HG02642 (cell line): ENCODE results near the gene TCF15.

Experiments used
- ATAC-seq: cut with Tn5 transposase; IDR thresholded peaks from one replicate; pipeline ENCODE4 v1.9.1; 2021; ENCODE audit warnings: mild to moderate bottlenecking; ENCODE audit not compliant: unreplicated experiment, poor library complexity

TCF15 gene

DNA sequence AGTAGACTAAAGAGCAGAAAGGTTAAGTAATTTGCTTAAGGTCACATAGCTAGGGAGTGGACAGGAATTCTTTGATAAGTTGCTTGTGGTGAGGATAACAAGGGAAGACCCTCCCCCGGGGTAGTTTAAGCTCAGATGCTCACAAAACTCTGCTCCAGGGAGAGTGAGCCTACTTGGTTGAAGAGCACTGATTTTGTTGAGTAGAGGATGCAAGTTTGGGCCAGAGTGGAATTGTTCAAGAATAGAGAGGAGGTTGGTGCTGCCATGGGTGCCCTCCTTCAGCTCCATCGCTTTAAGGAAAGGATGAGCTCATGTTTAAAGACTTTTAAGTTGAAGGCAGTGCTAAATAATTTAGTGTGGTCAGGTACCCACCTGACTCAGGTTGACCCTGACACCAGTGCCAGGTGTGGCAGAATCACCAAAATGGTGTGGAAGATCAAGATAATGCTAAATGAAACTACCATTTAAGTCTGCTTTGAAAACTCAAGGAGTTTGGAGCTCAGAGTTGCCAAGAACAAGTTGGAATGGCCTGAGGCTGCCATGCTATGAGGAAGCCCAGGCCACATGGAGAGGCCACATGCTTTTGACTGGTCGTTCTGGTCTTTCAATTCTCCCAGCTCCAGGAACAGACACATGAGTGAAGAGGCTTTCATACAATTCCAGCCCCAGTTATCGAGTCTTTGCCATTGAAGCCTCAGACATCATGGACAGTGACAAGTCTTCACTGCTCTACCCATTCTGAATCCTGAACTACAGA lies 8.0 kb upstream of the TCF15 start:
- no peak for ATAC-seq

- ATAC-seq, result no peak
Observed at GRCh38 chr20:615514-615913, 5.4 kb upstream of the TCF15 start.

- ATAC-seq, result no peak
Observed at GRCh38 chr20:611843-612185, 1.7 kb upstream of the TCF15 start.

- ATAC-seq, result no peak
Observed at GRCh38 chr20:611047-611842, 1.1 kb upstream of the TCF15 start.

DNA sequence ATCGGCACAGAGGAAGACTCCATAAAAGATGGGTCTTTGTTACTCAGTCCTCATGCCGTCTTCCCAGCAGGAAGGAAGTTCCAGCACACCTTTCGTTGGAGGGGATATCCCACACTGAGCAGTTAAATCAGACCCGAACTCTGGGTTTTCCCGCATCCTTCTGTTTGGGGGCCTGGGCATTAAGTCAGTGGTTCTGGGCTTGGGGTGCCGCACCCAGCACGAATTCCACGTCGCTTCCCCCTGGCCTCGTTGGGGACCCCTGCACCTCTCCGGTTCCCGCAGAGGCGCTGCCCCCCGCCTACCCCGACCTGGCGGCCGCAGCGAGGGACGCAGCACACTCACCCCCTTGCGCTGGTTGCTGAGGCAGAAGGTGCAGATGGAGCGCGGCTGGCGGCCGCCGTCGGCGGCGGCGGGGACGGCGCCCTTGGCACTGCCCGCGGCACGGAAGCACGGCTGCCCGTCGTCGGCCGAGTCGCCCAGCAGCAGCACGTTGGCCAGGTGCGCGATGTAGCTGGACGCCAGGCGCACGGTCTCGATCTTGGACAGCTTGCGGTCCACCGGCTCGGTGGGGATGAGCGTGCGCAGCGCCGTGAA lies 641 bp downstream of the TCF15 start:
- no peak for ATAC-seq

DNA sequence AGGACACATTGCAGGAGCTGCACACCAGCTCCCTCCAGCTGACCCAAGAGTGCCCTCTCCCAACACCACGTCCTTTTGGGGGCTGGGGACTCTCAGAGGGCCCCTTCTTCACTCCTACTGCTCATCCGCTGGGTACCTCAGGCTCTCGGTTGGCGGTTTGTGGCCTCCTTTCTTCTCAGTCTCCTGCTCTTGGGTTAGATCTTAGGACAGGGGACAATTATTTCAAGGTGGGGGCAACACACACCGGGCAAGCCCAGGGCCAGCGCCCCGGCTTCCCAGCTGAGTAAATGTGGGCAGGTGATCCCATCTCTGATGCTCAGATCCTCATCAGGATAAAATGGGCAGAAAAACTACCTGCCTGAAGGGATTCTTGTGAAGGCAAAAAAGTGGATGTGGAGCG lies 1.1 kb downstream of the TCF15 start:
- ATAC-seq, result no peak

GRCh38 chr20:607476-607875 lies 2.6 kb downstream of the TCF15 start:
- no peak for ATAC-seq

- ATAC-seq, result no peak
Observed at GRCh38 chr20:605237-605636, 4.9 kb downstream of the TCF15 start.

DNA sequence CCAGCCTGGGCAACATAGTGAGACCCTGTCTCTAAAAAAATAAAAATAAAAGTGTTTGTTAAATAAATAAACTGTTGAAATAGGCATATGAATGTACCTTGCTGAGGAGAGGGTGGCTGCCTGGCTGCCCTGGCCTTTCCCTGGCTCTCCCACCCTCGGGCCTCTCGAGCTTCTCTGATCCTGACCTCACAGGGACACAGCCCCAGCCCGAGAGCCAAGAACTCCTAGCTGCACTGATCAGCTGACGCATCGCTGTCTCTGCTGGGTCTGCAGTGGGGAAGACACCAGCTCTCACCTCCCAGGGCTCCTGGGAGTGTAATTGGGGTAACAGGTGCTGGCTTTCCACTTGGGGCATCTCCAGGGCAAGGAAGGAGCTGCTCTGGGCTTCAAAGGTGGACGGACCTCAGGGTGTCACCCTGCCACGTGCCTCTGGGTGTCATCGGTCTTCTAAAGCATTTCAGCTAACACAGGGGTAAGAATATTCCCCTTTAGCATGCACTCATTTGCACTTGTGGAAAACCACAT lies 6.9 kb downstream of the TCF15 start:
- ATAC-seq, result no peak

DNA sequence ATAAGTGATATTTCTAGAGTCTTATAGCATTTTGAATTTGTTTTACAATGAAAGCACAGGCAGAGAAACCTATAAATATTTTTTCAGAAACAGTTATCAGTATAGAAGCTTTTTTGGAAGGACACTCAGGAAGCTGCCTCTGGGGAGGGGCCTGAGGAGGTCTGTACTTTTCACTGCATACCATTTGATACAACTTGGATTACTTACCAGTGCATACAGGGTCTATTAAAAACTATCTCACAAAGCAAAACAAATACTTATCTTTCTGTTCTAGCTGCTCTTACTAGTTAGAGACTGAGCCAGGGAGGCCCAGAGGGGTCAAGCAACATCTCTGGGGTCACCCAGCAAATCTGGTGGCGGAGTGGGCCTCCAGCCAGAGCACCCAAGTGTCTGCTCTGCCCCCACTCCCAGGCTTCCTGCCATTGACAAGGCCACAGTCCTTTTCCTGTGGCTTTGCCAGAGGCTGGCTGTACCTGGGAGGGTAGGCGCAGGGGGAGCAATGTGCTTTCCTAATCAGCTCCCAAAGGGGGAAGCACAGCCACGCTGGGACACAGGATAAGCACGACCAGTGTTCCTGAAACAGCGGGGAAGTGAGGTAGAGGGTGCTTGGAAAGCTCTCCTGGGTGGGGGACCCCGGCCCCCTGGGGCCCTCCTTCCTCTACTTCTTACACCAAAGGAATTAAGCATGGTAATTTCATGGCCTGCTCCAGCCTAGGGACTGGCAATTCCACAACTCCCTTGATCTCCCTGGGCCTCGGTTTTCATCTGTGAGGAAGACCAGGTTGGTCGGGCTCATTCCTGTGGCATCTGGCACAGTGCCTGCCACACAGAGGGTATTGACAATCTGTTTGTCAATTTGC lies 7.8 kb downstream of the TCF15 start:
- ATAC-seq, result no peak

DNA sequence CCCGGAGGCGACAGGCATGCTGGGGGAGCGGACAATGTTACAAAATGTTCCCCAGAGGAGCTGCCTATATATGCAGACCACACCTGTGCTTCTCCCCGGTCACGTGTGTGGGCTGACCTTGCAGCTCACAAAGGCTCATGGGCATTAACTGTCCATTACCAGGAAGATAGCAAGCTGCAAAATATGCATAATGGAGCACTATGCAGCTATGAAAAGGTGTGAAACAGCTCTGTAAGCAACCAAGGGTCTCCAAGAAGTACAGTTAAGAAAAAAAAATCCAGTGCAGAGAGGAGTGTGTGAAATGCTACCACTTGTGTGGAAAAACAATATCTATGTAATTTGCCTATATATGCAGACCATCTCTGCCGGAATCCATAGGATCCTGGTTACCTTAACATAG lies 9.4 kb downstream of the TCF15 start:
- ATAC-seq, result no peak

- ATAC-seq, result no peak
Observed at GRCh38 chr20:600141-600540, 10.0 kb downstream of the TCF15 start.

DNA sequence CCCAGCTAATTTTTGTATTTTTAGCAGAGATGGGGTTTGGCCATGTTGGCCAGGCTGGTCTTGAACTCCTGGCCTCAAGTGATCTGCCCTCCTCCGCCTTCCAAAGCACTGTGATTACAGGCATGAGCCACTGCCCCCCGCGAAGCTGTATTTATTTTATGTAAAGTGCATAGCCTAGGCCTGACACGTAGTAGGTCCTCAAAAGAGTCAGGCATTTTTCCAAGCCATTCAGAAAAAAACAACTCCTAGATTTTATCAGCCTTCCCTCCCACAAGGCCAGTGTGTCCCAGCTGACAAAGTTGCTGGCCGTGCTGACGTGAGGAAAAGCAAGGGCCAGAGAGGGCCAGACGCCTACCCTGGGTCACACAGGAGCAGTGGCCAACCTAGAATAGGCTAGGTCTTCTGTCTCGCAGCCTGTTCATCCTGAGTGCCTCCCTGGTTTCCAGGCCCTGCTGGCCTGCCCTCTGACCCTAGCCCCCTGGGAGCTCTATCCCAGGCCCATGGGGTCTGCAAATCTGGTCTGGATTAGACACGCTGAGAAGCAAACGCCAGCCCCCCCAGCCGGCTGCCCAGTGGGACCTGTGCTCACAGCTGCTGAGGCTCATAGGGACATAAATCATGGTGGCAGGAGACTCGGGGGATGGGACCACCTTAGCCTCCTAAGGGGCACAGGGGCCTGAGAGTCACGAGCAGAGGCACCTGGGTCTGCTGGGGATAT lies 11.8 kb downstream of the TCF15 start:
- no peak for ATAC-seq

DNA sequence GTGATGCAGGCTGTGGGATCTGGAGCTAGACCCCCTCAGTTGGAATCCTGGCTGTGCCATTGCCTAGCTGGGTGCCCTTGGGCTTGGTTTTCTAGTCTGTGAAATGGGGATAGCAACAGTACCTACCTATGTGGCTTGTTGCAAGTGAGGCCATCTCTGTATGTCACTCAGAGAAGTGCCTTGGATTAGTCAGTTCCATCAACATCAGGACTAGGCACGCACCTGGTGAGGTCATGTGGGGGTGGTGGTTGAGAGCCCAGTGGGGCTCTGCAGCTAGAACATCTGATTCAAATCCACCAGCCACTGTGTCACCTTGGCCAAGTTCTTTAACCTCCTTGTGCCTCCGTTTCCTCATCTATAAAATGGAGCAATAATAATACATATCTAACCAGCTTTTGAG lies 12.5 kb downstream of the TCF15 start:
- ATAC-seq, result no peak

- ATAC-seq, result no peak
Observed at GRCh38 chr20:595330-596308, 14.5 kb downstream of the TCF15 start.

- ATAC-seq, result no peak
Observed at GRCh38 chr20:592506-592905, 17.6 kb downstream of the TCF15 start.

GRCh38 chr20:591941-592340 lies 18.2 kb downstream of the TCF15 start:
- ATAC-seq, result no peak

- ATAC-seq, result no peak
Observed at GRCh38 chr20:588932-589672, 21.0 kb downstream of the TCF15 start.
